Measurements from ENCODE around the gene CMBL. TPM values are rescaled to one million over a fixed set of nuclear protein-coding genes. Genes with fewer than 3 reads are reported as not detected.

CMBL gene
- total RNA-seq, 2 experiments from 2014 or later, result 1.2 to 1.4 TPM

- Mint-ChIP-seq H3K27me3 (peaks cover 6% of the 10 kb centered on the region), H3K27ac (no peak overlapping the region), H3K4me1 (ENCODE audit: low read depth) (no peaks in the 10 kb centered on the region), H3K4me3 (no peak overlapping the region), H3K36me3 (ENCODE audit: low read depth) (no peaks in the 10 kb centered on the region), H3K9me3 (no peaks in the 10 kb centered on the region)
- ChIA-PET POLR2A (interaction anchor here (0.6 kb wide), 1 partner anchor 1866 kb away, joined by 3 read pairs; no protein-coding TSS in a partner anchor), CTCF (no interaction called here)
- no peak for ATAC-seq
- intact Hi-C loops (cut with micrococcal nuclease), result no loop called here
- no peak for DNase-seq
- no peak for TF ChIP-seq CTCF (IDR thresholded peaks at IDR 0.05)
These were observed 7.5 kb downstream of the CMBL start for GRCh38 chr5:10300246-10300645.

GRCh38 chr5:10297646-10298204 is 10.0 kb downstream of the CMBL start:
- DNase-seq (no peak), ATAC-seq (no peak)
- TF ChIP-seq CTCF (IDR thresholded peaks at IDR 0.05), result no peak
- intact Hi-C loops (cut with micrococcal nuclease), result no loop called here
- Mint-ChIP-seq H3K9me3 (no peaks in the 10 kb centered on the region), H3K36me3 (ENCODE audit: low read depth) (no peaks in the 10 kb centered on the region), H3K27me3 (peaks cover 5% of the 10 kb centered on the region), H3K4me3 (no peak overlapping the region), H3K27ac (no peak overlapping the region), H3K4me1 (ENCODE audit: low read depth) (no peaks in the 10 kb centered on the region)
- POLR2A ChIA-PET, result interaction anchor here (0.8 kb wide), 1 partner anchor 10 kb away, joined by 3 read pairs; no protein-coding TSS in a partner anchor
- CTCF ChIA-PET, result no interaction called here

GRCh38 chr5:10295619-10296326 is 11.9 kb downstream of the CMBL start:
- no peaks in the 10 kb centered on the region for H3K4me1 Mint-ChIP-seq (ENCODE audit: low read depth)
- TF ChIP-seq CTCF (IDR thresholded peaks at IDR 0.05), result no peak
- H3K27me3 Mint-ChIP-seq, result peaks cover 5% of the 10 kb centered on the region
- H3K27ac Mint-ChIP-seq, result no peak overlapping the region
- ATAC-seq, result no peak
- CTCF ChIA-PET, result interaction anchor here (0.9 to 1.0 kb wide), 2 partner anchors 12 to 128 kb away, joined by 3 to 4 read pairs; no protein-coding TSS in a partner anchor
- no peaks in the 10 kb centered on the region for H3K9me3 Mint-ChIP-seq
- POLR2A ChIA-PET, result no interaction called here
- no peaks in the 10 kb centered on the region for H3K36me3 Mint-ChIP-seq (ENCODE audit: low read depth)
- intact Hi-C loops (cut with micrococcal nuclease), result no loop called here
- no peak overlapping the region for H3K4me3 Mint-ChIP-seq
- DNase-seq, result no peak

GRCh38 chr5:10293907-10294662 is 13.6 kb downstream of the CMBL start:
- intact Hi-C loops (cut with micrococcal nuclease), result no loop called here
- DNase-seq (no peak), ATAC-seq (no peak)
- CTCF ChIA-PET, result interaction anchor here (2.2 kb wide), 1 partner anchor 10 kb away, joined by 15 read pairs; no protein-coding TSS in a partner anchor
- Mint-ChIP-seq H3K27me3 (peaks cover 5% of the 10 kb centered on the region), H3K4me3 (no peak overlapping the region), H3K9me3 (no peaks in the 10 kb centered on the region), H3K36me3 (ENCODE audit: low read depth) (no peaks in the 10 kb centered on the region), H3K27ac (no peak overlapping the region), H3K4me1 (ENCODE audit: low read depth) (no peaks in the 10 kb centered on the region)
- POLR2A ChIA-PET, result interaction anchor here (0.7 kb wide), 1 partner anchor 49 kb away, joined by 6 read pairs; no protein-coding TSS in a partner anchor
- no peak for TF ChIP-seq CTCF (IDR thresholded peaks at IDR 0.05)

Measured in activated CD8-positive, alpha-beta T cell treated with anti-CD3 and anti-CD28 coated beads for 36 hours (primary cell).